ENCODE measurements around the gene TOMM40. TPM values are rescaled to one million over a fixed set of nuclear protein-coding genes. Genes with fewer than 3 reads are reported as not detected.
"Not testable (repeated sequence)": the region's sequence is repeated elsewhere in the genome, so short reads cannot be mapped to it uniquely, and the experiment has no call there.

Gene TOMM40
- total RNA-seq, 1 donor from 2014 or later = 29.1 TPM

- DNase-seq (ENCODE audit: low spot score) (no peak), ATAC-seq (no peak)
- intact Hi-C loops (cut with DNase I) = no loop called here
Observed at GRCh38 chr19:44867578-44867977, 23.5 kb upstream of the TOMM40 start.

GRCh38 chr19:44869733-44870470, 21.2 kb upstream of the TOMM40 start:
- ATAC-seq (peak; percentile 35), DNase-seq (ENCODE audit: low spot score) (peak; percentile 84)
- intact Hi-C loops (cut with DNase I) = loop anchor here (5.0 kb wide), 1 partner anchor 612 kb away; no protein-coding TSS in a partner anchor

GRCh38 chr19:44871809-44872208, 19.2 kb upstream of the TOMM40 start:
- intact Hi-C loops (cut with DNase I) = loop anchor here (5.0 kb wide), 1 partner anchor 610 kb away; no protein-coding TSS in a partner anchor
- ATAC-seq = no peak
- no peak for DNase-seq (ENCODE audit: low spot score)

GRCh38 chr19:44872661-44873060, 18.4 kb upstream of the TOMM40 start:
- DNase-seq (ENCODE audit: low spot score) (no peak), ATAC-seq (no peak)
- intact Hi-C loops (cut with DNase I) = loop anchor here (5.0 kb wide), 1 partner anchor 610 kb away; no protein-coding TSS in a partner anchor

- intact Hi-C loops (cut with DNase I) = loop anchor here (5.0 kb wide), 1 partner anchor 608 kb away; no protein-coding TSS in a partner anchor
- ATAC-seq (no peak), DNase-seq (ENCODE audit: low spot score) (no peak)
Observed at GRCh38 chr19:44874317-44874716, 16.7 kb upstream of the TOMM40 start.

GRCh38 chr19:44875666-44876451, 15.2 kb upstream of the TOMM40 start:
- intact Hi-C loops (cut with DNase I) = no loop called here
- ATAC-seq (peak; percentile 4), DNase-seq (ENCODE audit: low spot score) (no peak)

GRCh38 chr19:44876930-44877535, 14.0 kb upstream of the TOMM40 start:
- DNase-seq (ENCODE audit: low spot score) = no peak
- intact Hi-C loops (cut with DNase I) = no loop called here
- peak; percentile 18 for ATAC-seq

GRCh38 chr19:44878120-44878865, 12.8 kb upstream of the TOMM40 start:
- no peak for DNase-seq (ENCODE audit: low spot score)
- intact Hi-C loops (cut with DNase I) = no loop called here
- no peak for ATAC-seq

- DNase-seq (ENCODE audit: low spot score) (no peak), ATAC-seq (peak; percentile 15)
- intact Hi-C loops (cut with DNase I) = no loop called here
Observed at GRCh38 chr19:44879309-44880065, 11.6 kb upstream of the TOMM40 start.

GRCh38 chr19:44882063-44882462, 9.0 kb upstream of the TOMM40 start:
- DNase-seq (ENCODE audit: low spot score) (no peak), ATAC-seq (no peak)
- intact Hi-C loops (cut with DNase I) = no loop called here

GRCh38 chr19:44882619-44883397, 8.2 kb upstream of the TOMM40 start:
- ATAC-seq; DNase-seq (ENCODE audit: low spot score); intact Hi-C loops (cut with DNase I): not testable (repeated sequence)

GRCh38 chr19:44883922-44884321, 7.1 kb upstream of the TOMM40 start:
- no peak for ATAC-seq
- no peak for DNase-seq (ENCODE audit: low spot score)

GRCh38 chr19:44884566-44884965, 6.5 kb upstream of the TOMM40 start:
- no peak for DNase-seq (ENCODE audit: low spot score)
- intact Hi-C loops (cut with DNase I) = no loop called here
- no peak for ATAC-seq

More at GRCh38 chr19:44883922-44884321, 7.1 kb upstream of the TOMM40 start:
- intact Hi-C loops (cut with DNase I) = no loop called here

- intact Hi-C loops (cut with DNase I) = loop anchor here (5.0 kb wide), 1 partner anchor 34 kb away; no protein-coding TSS in a partner anchor
- ATAC-seq = no peak
Observed at GRCh38 chr19:44886141-44886540, 4.9 kb upstream of the TOMM40 start.

GRCh38 chr19:44887648-44888047, 3.4 kb upstream of the TOMM40 start:
- DNase-seq (ENCODE audit: low spot score) = no peak
- intact Hi-C loops (cut with DNase I) = loop anchor here (5.0 kb wide), 1 partner anchor 35 kb away; no protein-coding TSS in a partner anchor
- ATAC-seq = no peak

More at GRCh38 chr19:44886141-44886540, 4.9 kb upstream of the TOMM40 start:
- DNase-seq (ENCODE audit: low spot score) = no peak

- intact Hi-C loops (cut with DNase I) = loop anchor here (5.0 kb wide), 1 partner anchor 36 kb away; no protein-coding TSS in a partner anchor
- DNase-seq (ENCODE audit: low spot score); ATAC-seq: not testable (repeated sequence)
Observed at GRCh38 chr19:44888335-44888734, 2.7 kb upstream of the TOMM40 start.

GRCh38 chr19:44889830-44890365, 1.2 kb upstream of the TOMM40 start:
- ATAC-seq (no peak), DNase-seq (ENCODE audit: low spot score) (no peak)
- intact Hi-C loops (cut with DNase I) = loop anchor here (5.0 kb wide), 1 partner anchor 38 kb away; no protein-coding TSS in a partner anchor

Measured in sciatic nerve (tissue), 2 donors.